RCC 7860 (cell line): Measurements from ENCODE around the gene PFKFB3.
"Not testable (repeated sequence)": the region's sequence is repeated elsewhere in the genome, so short reads cannot be mapped to it uniquely, and the experiment has no call there.

ENCODE experiments used
- DNase-seq: peaks from one replicate; pipeline ENCODE4 v3.0.0-alpha.2; 2015; ENCODE audit warnings: low spot score
- FAIRE-seq: peaks from 2 replicates; lab custom pipeline; 2012; peaks lifted over from hg19 to GRCh38; lab: Jason Lieb, UNC

PFKFB3 gene

DNA sequence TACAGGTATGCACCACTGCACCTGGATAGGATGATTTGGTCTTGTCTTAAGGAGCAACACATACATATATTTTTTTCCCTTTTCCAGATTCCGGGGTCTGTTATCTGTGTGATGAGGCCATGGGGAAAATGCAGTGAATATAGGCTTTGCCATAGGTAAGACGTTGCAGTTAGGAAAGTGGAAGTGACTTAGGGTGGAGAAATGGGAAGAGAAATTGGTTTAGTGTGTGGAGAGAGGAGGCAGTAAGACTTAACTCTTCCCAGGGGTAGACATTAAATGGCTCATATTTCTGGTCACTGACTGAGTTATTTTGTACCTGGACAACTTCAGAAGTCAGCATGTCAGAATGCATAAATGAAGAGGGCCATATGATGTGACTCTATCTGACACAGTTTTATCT is 66.7 kb downstream of the PFKFB3 start:
- FAIRE-seq, result no peak
- DNase-seq, result no peak

GRCh38 chr10:6269953-6270867 is 67.5 kb downstream of the PFKFB3 start:
- DNase-seq (peak; percentile 46), FAIRE-seq (no peak)

DNA sequence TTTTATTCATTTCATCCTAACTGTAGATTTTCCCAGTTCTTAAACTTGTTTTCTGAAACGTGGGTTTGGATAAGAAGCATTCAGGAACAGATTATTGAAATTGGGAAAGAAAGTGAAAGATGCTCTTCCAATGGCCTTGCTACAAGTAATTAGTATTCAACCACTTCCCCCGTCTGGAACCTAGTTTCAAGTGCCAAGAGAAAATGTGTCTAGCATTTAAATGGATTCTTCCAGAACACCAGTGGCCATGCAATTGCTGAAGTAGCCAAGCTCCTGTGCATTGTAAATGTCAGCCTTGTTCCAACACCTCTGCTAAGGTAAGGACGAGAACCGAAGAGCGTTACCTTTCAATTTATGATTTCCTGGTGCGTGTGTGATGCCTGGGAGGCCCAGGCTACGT is 68.2 kb downstream of the PFKFB3 start:
- FAIRE-seq (no peak), DNase-seq (no peak)

DNA sequence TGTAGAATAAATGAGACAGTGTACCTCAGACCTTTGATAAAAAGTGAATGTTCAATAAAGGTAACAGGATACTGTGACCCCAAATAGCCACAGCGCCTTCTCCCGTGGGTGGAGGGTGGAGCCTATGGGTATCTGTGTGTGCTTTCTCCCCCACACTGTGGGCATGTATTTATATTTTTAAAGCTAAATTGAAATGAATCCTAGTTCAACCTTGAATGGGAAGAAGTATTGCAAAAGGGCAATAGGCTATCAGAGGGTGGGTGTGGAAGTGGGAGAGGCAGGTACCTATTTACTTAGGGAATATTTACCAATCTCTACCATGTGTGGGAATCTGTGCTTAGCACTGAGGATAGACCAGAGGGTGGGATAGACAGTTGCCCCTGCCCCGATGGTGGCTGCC is 68.9 kb downstream of the PFKFB3 start:
- no peak for FAIRE-seq

GRCh38 chr10:6272126-6272525 is 69.4 kb downstream of the PFKFB3 start:
- FAIRE-seq, result no peak
- no peak for DNase-seq

More for the DNA sequence above, 68.9 kb downstream of the PFKFB3 start:
- no peak for DNase-seq

DNA sequence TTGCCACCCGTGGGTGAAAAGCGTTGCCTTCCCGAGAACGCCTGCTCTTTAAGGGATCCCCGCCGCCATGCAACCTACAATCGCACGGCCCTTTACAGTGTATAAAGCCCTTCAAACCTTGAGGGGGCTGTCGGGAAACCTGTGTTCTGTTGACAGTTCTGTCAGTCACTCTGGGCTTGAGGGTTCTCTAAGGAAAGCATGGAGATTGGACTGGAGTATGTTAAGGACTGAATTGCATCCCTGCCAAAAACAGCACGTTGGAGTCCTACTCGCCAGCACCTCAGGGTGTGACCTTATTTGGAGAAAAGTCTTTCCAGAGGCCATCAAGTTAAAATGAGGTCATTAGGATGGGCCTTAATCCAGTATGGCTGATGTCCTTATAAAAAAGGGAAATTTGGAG is 70.6 kb downstream of the PFKFB3 start:
- no peak for DNase-seq
- no peak for FAIRE-seq

- FAIRE-seq (no peak), DNase-seq (no peak)
These were observed 71.3 kb downstream of the PFKFB3 start for GRCh38 chr10:6274040-6274439.

- FAIRE-seq (no peak), DNase-seq (no peak)
These were observed 71.8 kb downstream of the PFKFB3 start for GRCh38 chr10:6274484-6274883.

- DNase-seq (peak; percentile 100), FAIRE-seq (peak; percentile 94)
These were observed 72.6 kb downstream of the PFKFB3 start for GRCh38 chr10:6275022-6275997.

GRCh38 chr10:6276356-6276755 is 73.6 kb downstream of the PFKFB3 start:
- DNase-seq (no peak), FAIRE-seq (no peak)

- no peak for DNase-seq
- FAIRE-seq, result no peak
These were observed 75.9 kb downstream of the PFKFB3 start for GRCh38 chr10:6278519-6279120.

- DNase-seq (peak; percentile 99), FAIRE-seq (peak; percentile 98)
These were observed 77.0 kb downstream of the PFKFB3 start for GRCh38 chr10:6279540-6280267.

DNA sequence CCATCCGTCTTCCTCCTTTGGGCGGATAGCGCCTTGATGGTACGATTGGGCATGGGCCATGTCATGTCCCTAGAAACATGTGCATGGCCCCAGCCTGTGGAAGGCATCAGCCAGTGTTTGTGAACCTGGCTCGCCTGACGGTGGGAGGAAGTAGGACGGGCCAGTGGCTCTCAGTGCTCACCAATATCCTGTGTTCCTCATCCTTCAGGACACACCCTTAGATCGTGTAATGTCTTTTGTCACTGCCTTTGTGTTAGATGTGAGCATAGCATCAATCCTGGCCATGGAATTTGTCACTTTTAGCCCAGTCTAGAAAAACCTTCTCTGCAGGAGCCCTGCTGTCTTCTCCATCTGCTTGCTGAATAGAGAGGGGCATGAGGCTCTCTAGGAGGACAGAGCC is 77.6 kb downstream of the PFKFB3 start:
- FAIRE-seq (no peak), DNase-seq (peak; percentile 51)

DNA sequence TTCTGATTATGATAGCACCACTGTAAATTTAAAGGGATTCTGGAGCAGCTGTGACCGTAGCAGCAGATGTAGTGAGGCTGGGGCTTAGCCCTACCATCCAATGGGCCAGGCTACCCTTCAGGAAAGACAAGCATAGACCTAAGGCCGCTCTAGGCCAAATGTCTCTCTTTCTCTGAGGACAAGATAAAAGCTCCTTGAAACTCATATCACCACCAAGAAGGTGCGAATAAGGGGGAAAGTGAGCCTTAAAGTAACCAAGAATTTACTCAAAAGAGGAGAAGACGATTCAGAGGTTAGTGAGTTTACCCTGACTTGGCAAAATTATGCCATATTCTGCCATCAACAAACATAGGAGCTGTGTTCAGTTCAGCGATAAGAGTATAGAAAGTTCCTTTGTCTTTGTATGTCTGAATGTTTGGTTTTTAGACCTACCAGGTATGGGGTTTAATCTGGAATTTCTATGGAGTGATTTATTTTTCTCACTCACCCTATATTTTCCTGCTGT is 79.8 kb downstream of the PFKFB3 start:
- FAIRE-seq, result no peak
- DNase-seq, result no peak

DNA sequence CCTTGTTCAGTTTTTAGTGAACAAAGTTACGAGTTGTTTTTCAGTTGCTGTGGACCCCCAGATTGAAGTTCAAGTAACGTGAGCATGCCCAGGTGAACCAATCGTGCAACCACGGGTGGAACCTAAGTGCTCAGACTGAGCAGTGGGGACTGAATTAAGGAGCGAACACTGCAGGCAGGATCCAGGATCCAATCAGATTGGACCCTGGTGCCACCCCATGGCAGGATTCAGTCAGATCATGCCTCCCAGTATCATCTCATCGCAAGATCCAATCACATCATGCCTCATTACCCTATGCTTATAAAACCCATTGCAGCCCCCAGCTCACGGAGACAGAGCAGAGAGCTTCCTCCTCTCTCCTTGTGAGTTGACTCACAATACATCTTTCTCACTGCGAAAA is 80.9 kb downstream of the PFKFB3 start:
- no peak for DNase-seq
- FAIRE-seq, result no peak

DNA sequence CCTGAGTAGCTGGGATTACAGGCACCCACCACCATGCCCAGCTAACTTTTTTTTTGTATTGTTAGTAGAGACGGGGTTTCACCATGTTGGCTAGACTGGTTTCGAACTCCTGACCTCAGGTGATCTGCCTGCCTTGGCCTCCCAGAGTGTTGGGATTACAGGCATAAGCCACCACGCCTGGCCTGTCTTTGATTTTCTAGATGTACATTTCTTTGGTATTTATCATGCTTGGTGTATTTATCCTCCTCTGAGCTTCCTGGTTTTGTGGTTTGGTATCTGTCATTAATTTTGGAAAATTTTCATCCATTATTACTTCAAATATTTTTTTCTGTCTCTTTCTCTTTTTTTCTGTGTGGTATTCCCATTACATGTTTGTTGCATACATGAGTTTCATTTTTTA is 87.9 kb downstream of the PFKFB3 start:
- peak; percentile 73 for DNase-seq
- not testable (repeated sequence) for FAIRE-seq

- DNase-seq (no peak), FAIRE-seq (no peak)
These were observed 90.0 kb downstream of the PFKFB3 start for GRCh38 chr10:6292741-6293151.

DNA sequence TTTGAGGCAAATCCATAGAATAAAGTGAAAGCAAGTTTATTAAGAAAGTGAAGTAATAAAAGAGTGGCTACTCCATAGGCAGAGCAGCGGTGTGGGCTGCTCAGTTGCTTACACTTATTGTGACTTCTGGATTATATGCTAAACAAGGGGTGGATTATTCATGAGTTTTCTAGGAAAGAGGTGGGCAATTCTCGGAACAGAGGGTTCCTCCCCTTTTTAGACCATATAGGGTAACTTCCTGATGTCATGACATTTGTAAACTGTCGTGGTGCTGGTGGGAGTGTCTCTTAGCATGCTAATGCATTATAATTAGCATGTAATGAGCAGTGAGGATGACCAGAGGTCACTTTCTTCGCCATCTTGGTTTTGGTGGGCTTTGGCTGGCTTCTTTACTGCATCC is 93.7 kb downstream of the PFKFB3 start:
- not testable (repeated sequence) for FAIRE-seq, DNase-seq

GRCh38 chr10:6296828-6297251 is 94.1 kb downstream of the PFKFB3 start:
- DNase-seq (no peak), FAIRE-seq (no peak)

DNA sequence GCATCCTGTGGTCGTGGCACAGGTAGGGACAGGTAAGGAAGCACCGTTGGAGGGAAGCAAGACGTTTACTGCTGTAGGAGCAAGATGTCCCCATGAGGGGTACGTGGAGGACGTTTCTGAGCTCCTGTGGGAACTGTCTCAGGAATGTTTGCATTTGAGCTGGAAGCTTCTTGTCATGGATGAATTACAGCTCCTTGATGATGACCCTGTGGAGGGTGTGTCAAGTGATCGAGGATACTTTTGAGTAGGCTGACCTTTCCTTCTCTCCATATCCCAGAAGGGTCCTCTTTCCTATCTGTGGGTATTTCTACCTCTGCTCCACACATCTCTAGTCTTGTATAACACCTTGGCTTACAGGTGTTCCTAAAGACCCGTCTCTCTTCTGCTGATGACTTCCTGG is 94.8 kb downstream of the PFKFB3 start:
- DNase-seq (no peak), FAIRE-seq (no peak)
